GM12864 (cell line): ENCODE measurements around the gene PEPD.

Experiments
- DNase-seq: peaks from one replicate; pipeline ENCODE4 v3.0.0-alpha.2; 2011; ENCODE audit warnings: low read depth
- H3K4me3 ChIP-seq: 2 replicates; pipeline ENCODE4 v1.5.1; 2011; ENCODE audit warnings: mild to moderate bottlenecking, low read depth, low read length, control low read depth
- CTCF ChIP-seq: IDR thresholded peaks from 2 replicates; pipeline ENCODE4 v1.5.1; 2011; ENCODE audit warnings: low read depth, mild to moderate bottlenecking, moderate library complexity, low read length, control low read depth, inconsistent platforms; ENCODE audit errors: missing control alignments

Gene PEPD

GRCh38 chr19:33503433-33504057 is 18.0 kb downstream of the PEPD start:
- no peak overlapping the region for H3K4me3 ChIP-seq
- TF ChIP-seq CTCF = no peak
- no peak for DNase-seq

- DNase-seq = no peak
- no peak overlapping the region for H3K4me3 ChIP-seq
- no peak for TF ChIP-seq CTCF
Observed at GRCh38 chr19:33503030-33503429, 18.6 kb downstream of the PEPD start.

- no peak overlapping the region for H3K4me3 ChIP-seq
- no peak for DNase-seq
- no peak for TF ChIP-seq CTCF
Observed at GRCh38 chr19:33502521-33502920, 19.1 kb downstream of the PEPD start.

GRCh38 chr19:33501693-33502356 is 19.8 kb downstream of the PEPD start:
- DNase-seq = no peak
- TF ChIP-seq CTCF = no peak
- H3K4me3 ChIP-seq = no peak overlapping the region

- no peak for TF ChIP-seq CTCF
- DNase-seq = no peak
- no peak overlapping the region for H3K4me3 ChIP-seq
Observed at GRCh38 chr19:33500991-33501390, 20.6 kb downstream of the PEPD start.

GRCh38 chr19:33500586-33500985 is 21.0 kb downstream of the PEPD start:
- H3K4me3 ChIP-seq = no peak overlapping the region
- TF ChIP-seq CTCF = no peak
- DNase-seq = no peak

GRCh38 chr19:33499671-33500506 is 21.7 kb downstream of the PEPD start:
- no peak overlapping the region for H3K4me3 ChIP-seq
- TF ChIP-seq CTCF = no peak
- no peak for DNase-seq
